ENCODE measurements around the gene BCDIN3D.

GRCh38 chr12:49787672-49788071, 55.2 kb downstream of the BCDIN3D start:
- TF ChIP-seq CTCF (IDR thresholded peaks at IDR 0.05; ENCODE audit: low read length) (no peak), EZH2 (IDR thresholded peaks at IDR 0.05; ENCODE audit: borderline replicate concordance, low read length) (no peak)

All from OCI-LY1 (cell line).